ENCODE measurements around the gene UNK.

The UNK gene

DNA sequence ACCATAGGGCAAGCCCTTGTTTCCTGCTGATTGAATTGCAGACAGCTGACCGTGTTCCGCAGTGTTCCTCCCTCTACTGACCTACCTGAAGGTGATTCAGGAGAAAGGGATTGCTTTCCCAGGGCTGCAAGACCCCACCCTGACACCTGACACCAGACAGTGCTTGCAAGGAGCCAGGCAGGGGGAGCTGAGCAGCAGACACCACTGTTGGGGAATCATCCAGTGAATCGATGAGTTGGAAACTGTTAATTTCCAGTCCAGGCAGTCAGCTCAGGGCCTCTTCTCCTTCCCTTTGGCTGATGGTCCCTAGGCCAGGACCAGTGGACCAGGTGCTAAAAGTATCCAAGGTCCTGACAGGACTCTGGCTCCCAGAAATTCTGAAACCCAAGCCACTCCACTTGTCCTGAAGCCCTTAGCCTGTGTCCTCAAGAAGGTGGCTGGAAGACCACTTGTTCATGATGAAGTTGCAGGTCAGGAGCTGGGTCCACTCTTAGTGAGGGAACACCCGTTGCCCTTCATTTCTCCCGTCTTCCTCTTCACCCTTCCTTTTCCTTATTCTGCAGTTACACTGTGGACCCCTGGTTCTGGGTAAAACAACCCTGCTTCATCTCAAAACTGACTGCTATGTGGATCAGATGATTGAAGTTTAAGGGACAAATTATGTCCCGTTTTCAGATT lies 9.5 kb upstream of the UNK start:
- H3K4me3 ChIP-seq (ENCODE audit: low read depth, low read length), result no peak overlapping the region
- TF ChIP-seq, protein P1, sequence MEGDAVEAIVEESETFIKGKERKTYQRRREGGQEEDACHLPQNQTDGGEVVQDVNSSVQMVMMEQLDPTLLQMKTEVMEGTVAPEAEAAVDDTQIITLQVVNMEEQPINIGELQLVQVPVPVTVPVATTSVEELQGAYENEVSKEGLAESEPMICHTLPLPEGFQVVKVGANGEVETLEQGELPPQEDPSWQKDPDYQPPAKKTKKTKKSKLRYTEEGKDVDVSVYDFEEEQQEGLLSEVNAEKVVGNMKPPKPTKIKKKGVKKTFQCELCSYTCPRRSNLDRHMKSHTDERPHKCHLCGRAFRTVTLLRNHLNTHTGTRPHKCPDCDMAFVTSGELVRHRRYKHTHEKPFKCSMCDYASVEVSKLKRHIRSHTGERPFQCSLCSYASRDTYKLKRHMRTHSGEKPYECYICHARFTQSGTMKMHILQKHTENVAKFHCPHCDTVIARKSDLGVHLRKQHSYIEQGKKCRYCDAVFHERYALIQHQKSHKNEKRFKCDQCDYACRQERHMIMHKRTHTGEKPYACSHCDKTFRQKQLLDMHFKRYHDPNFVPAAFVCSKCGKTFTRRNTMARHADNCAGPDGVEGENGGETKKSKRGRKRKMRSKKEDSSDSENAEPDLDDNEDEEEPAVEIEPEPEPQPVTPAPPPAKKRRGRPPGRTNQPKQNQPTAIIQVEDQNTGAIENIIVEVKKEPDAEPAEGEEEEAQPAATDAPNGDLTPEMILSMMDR (IDR thresholded peaks at IDR 0.05; ENCODE audit: low read depth, low read length), result no peak

DNA sequence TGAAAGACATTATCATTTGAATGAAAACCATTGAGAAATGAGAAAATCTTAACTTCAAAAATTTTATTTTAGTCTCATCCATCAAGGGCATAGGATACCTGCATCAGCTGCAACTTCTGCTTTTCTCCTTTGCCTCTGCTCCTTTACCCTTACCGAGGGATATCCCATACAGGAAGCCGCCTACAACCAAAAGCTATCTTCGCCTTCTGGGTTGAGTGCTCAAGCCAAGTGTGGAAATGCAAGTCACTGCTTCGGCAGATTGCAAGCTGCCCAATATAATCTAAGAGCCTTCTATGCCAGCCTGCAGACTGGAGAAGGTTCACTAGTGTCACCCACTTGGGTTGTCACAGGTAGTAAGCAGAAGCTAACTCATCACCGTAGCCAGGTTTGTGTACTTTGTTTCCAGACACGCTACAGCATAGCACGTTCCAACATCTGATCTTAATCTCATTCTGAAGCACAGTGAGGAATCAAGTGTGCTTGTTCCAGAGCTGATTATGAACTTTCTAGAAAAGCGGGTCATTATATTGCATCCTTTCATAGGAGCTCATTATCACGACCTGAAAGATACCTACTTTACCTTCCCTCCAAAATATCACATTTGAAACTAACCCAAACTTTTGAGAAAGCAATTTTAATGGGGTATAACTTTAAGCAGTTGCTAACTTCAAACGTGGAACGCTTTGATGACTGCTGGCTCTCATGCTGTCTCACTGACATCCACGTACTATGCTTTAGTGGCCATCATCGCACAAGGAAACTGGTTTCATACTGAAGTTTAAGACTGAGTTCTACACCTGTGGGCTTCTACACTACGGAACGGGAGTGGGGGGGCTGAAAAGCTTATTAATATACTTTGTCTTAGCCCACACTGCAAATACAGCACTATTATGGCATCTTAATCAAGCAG lies 8.0 kb upstream of the UNK start:
- H3K4me3 ChIP-seq (ENCODE audit: low read depth, low read length), result peak overlapping the region; percentile 23
- TF ChIP-seq, protein P1 (IDR thresholded peaks at IDR 0.05; ENCODE audit: low read depth, low read length), result no peak

DNA sequence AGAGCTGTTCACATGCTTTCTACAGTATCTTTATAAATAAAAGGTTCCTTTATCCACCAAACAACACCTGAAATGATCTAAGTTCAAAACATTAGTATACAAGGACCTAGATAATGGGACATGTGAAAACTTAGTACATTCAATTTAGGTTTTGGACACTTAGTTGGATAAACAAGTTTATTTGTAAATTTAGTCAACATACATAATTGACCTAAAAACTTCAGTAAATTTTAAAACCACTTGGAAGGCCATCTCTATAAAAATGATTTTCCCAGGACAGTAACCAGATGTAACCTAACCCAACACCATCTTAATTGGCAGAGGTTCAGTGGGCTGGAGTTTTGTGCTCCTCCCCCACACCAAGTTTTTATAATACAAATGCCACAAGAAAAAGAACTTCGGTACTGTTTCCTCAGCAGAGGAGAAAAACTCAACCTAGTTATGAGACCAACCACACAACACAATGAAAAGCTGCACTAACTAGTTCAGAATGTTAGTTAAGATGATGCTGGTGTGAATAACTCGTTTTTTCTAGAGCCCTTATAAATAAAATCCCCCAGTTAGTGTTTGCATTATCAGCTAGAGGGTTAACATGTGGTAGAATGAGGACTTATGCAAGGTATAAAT lies 7.2 kb upstream of the UNK start:
- H3K4me3 ChIP-seq (ENCODE audit: low read depth, low read length), result peak overlapping the region; percentile 93
- TF ChIP-seq, protein P1 (IDR thresholded peaks at IDR 0.05; ENCODE audit: low read depth, low read length), result no peak

DNA sequence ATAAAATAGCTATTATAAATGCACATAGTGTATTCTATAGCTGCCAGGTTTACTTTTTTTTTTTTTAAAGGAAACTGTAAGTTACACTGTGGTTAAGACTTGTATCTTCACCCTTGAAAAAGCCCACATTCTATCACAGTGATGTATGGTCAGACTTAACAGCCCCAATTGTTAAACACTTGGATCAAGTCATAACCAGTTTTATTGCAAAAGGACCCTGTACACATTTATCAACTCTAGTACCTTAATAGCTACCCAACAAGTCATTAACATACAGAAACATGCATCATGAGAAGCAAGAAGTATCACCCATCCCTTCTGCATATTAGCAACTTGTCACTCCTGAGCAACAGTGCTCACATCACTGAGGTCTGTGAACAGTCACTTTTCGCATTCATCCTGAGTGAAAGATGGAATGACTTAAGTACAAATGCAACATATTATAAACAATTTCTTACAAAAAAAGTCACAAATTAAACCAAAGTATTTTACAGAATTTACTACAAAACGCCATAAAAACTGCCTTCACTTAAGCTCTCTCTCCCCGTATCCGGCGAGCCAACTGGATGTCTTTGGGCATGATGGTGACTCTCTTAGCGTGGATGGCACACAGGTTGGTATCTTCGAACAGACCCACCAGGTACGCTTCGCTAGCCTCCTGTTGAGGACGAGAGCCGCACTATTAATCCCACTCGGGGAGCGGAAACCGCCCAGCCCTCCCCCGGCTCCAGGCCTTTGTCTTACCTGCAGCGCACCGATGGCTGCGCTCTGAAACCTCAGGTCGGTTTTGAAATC lies 6.3 kb upstream of the UNK start:
- peak overlapping the region; percentile 93 for H3K4me3 ChIP-seq (ENCODE audit: low read depth, low read length)

DNA sequence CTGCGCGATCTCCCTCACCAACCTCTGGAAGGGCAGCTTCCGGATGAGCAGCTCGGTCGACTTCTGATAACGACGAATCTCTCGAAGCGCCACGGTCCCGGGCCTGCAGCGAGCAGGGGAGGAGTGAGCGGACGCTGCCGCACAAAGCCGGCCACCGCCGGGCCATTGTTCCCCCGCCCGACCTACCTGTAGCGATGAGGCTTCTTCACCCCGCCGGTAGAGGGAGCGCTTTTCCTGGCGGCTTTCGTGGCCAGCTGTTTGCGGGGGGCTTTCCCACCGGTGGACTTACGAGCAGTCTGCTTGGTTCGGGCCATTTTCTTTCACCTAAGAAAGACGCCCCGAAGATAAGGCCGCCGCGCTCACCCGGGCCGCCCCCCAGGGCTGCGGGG lies 5.8 kb upstream of the UNK start:
- TF ChIP-seq, protein P1 (IDR thresholded peaks at IDR 0.05; ENCODE audit: low read depth, low read length), result peak; percentile 41; the same call in 1 of the 2 replicates
- peak overlapping the region; percentile 93 for H3K4me3 ChIP-seq (ENCODE audit: low read depth, low read length)

DNA sequence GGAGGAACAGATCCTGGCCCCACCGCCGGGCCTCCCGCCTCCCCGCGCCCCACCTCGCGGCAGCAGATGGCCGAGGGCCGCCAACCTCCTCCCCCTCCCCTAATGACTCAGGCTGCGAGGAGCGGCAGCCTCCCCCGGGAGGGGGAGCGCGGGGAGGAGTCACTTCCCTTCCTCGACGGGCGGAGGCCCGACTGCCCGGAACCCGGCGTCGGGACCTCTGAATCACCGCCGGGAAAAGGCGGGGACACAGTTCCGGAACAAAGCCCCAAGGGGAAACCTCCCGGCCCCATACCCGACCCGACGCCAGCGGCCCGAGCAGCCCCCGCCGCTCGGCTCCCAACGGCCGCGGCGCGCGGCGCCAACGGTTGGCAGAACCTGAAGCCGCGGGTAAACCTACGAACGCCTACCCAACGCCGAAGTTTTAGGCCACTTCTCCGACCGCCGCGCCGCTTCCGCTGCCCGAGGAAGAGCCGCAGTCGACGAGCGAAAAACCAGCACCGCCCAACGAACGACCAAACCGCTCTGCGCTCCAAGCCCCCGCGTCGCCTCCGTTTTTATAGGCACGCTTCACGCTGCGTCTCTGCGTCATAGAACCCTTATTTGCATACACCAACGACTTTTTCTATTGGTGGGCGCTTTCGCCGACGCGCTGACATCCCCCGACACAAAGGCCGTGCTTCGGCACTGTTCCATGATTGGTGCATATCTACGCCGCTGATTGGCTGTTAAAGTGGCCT lies 5.2 kb upstream of the UNK start:
- H3K4me3 ChIP-seq (ENCODE audit: low read depth, low read length), result peak overlapping the region; percentile 93
- TF ChIP-seq, protein P1 (IDR thresholded peaks at IDR 0.05; ENCODE audit: low read depth, low read length), result no peak

Data from WI38 (cell line).